ENCODE results near the gene EXOC3L4.

DNA sequence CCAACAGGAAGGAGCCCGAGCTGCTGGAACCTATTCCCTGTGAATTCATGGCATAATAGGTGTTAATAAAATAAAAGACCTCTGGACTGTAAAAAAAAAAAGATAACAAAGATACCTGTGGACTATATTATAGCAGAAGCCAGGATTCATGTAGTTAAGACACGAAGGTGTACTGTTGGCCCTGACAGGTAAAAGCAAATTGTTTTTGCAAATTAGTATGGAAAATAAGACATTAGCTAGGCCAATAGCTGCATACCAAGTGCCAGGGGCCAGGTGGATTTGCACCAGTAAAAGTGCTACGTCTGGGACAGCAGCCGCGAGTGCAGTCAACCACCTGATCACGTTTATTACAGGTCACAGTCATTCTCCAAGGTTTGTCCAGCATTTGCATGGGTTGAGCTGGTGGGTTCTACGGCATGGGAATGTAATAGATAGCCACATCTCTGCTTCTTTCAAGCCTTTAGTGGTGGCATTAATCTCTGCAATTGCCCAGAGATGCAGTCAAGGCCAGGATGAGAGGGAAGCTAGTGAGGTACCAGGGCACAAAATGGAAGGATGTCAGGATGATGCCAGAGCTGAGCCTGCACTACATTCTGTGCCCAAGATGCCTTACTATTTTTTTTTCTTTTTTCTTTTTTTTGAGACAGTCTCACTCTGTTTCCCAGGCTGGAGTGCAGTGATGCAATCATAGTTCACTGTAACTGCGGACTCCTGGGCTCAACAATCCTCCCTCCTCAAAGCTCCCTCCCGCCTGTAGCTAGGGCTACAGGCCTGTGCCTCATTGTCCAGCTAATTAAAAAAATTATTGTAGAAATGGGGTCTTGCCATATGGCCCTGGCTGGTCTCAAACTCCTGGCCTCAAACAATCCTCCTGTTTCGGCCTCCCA, 55.1 kb downstream of the EXOC3L4 start:
- no peak for TF ChIP-seq EZH2 (IDR thresholded peaks at IDR 0.05; ENCODE audit: insufficient read depth, poor library complexity, severe bottlenecking)
- no peak for TF ChIP-seq EZH2phosphoT487 (IDR thresholded peaks at IDR 0.05; ENCODE audit: insufficient read depth, low read depth)

Data from GM23248 (cell line).